Activated T-helper 1 cell treated with anti-CD3 and anti-CD28 coated beads, Interleukin-2, amount 50 U/mL, for 16 hours (primary cell): ENCODE data around the gene RNF175.

Experiments
- DNase-seq, 2 donors: peaks; one replicate each; pipeline ENCODE4 v3.0.0-alpha.2; 2020; ENCODE audit warnings: low read depth in 1 of 2, low spot score in 1 of 2

Gene RNF175

DNA sequence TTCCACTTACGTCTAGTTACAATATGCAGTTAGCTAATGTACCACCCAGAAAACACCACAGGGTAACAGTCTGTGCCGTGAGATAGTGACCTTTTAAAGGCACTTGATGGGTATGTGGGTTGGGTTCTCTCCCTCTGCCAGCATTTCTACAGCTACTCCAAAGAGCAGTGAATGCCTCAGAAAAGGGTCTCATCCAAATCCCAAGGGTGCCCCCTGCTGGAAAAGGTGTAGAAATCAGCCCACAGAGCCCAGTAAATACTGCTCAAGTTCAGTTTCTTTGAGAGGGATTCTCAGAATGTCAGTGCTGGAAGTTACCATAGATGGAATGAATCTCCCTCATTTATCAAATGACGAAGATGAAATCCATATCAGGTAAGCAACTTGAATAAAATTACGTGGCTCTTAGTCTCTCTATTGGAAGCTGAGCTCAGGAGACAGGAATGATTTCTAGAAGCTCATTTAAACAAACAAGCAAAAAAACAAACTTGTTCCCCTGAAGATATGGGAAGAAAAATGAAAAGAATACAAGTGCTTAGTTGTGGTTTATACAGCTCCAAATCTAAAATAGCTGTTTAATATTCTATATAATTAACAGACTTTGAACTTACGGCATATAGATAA is 9.5 kb downstream of the RNF175 start:
- peak in 1 of 2 donors; percentile 26 for DNase-seq

DNA sequence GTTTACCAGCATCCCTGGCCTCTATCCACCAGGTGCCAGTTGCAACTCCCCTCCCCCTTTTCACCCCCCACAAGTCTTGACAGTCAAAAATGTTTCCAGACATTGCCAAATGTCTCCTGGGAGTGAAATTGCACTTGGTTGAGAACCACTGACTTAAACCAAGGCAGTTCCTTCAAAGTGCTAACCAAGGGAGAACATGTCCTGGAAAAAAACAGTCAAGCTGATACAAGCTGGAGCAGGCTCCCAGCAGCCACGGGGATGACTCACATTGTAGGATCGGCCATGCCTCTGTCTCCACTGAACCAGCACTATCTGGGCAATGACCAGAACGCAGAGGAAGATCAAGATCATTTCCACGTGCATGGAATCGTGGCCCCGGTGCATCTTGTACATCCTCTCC is 11.4 kb downstream of the RNF175 start:
- DNase-seq = no peak

GRCh38 chr4:153747406-153747955 is 12.3 kb downstream of the RNF175 start:
- no peak for DNase-seq

- no peak for DNase-seq
Observed at GRCh38 chr4:153745651-153746050, 14.2 kb downstream of the RNF175 start.

- DNase-seq = no peak
Observed at GRCh38 chr4:153741541-153741940, 18.3 kb downstream of the RNF175 start.

DNA sequence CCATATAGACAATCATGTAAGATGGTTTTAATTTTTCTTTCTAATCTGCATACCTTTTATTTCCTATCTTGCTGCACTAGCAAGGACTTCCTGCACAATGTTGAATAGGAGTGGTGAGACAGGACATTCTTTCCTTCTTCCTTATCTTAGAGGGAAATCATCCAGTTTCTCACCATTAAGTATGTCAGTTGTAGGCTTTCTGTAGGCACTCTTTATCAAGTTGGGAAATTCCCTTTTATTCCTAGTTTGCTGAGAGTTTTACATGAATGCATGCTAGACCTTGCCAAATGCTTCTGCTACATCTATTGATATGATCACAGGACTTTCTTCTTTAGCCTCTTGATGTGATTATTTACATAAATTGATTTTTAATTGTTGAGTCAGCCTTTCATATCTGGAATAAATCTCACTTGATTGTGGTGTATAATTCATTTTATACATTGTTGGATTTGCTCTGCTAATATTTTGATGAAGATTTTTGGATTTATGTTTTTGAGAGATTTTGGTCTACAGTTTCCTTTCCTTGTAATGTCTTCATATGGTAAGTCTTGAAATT is 23.8 kb downstream of the RNF175 start:
- DNase-seq = no peak

DNA sequence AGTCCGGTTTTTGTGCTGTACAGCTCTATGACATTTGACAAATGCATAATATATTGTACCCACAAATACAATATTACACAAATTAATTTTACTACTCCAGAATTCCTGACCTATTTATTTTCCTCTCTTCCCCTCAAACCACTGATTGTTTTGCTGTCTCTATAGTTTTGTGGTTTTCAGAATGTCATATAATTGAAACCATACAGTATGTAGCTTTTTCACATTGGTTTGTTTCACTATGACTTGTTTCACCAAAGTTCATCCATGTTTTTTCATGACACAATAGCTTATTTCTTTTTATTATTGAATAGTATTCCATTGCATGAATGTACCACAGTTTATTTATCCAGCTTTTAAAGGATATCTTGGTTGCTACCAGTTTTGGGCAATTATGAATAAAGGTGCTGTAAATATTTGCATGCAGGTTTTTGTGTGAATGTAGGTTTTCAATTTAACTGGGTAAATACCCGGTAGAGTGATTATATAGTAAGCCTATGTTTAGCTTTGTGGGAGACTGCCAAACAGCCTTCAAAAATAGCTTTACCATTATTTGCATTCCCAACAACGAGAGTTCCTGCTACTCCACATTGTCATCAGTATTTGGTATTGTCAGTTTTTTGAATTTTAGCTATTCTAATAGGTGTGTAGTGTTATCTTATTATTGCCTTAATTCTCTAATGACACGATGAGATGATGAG is 25.9 kb downstream of the RNF175 start:
- DNase-seq = no peak

DNA sequence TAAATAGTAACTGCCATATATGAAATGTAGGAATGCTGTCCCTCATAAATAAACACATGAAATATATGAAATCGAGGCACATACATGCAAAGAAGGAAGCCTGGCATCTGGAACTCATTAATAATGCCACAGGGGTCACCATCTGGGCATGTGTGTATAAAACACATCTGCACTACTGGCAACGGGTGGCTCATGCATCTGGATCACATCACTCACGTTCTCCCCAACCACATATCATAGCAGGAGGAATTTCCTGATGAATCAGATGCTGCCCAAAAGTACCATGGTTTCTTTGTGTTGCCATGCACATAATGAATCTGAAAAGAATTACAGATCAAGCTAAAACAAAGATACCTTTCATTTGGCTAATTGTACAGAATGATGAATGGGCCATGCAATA is 28.6 kb downstream of the RNF175 start:
- DNase-seq = no peak

DNA sequence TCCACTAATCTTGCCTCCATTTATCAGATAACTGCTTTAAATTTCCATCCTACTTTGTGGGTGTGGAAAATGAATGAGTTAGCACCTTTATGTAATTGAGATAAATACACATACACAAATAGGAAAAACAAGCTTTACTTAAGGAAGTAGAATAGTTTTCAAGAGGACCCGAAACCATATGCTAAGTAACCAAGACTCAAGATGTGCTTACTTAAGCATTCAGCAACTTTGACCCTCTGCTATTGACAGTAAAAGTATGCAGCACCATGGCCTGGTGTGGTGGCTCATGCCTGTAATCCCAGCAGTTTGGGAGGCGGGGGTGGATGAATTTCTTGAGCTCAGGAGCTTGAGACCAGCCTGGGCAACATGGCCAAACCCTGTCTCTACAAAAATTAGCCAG is 29.9 kb downstream of the RNF175 start:
- no peak for DNase-seq

DNA sequence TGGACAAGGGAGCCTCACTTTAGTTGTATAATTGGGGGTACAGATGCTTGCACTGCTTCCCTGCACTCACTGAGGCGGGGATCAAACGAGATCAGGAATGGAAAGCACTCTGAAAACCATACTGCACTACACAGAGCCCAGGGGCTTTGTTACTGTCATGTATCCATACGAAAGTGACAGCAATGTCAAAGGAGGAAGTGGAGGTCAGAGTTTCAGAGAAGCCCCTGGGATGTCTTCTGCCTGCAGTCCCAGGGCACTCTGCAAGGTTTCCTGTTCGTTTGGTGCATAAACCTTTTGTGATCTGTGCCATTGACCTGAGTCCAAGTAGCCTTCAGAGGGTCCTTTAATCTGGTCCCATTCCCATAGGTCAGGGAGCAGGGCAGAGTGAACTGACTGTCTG is 31.2 kb downstream of the RNF175 start:
- no peak for DNase-seq

GRCh38 chr4:153728151-153728550 is 31.7 kb downstream of the RNF175 start:
- DNase-seq = no peak

GRCh38 chr4:153725831-153726154 is 34.0 kb downstream of the RNF175 start:
- no peak for DNase-seq

DNA sequence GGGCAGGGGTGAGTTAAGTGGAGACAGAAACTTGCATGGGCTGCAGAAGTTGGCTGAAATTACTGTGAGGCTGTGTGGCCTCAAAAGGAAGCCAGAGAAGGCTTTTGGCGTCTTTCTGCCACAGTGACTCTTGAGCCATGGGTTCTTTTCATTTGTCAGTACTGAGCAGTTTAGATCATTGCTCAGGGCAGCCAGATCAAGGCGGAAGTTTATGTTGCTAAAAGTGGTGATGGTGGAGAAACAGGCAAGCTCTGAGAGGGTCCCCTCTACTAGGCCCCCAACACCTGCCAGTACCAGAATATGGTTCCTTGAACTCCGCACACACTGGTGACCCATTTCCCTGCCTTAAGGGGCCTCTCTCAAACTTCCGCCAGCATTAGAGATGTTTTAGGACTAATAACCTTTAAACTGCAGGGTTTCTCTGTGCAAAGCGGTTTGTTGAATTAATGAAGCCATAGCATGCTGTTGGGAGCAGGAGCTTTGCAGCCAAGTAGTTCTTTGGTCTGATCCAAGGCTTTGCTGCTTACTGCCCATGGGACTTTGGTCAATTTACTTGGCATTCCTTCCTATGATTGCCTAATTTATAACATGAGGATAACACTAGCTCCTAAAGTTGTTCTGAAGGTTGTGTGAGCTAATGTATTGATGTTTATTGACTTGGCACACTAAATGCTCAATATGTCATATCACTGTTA is 34.5 kb downstream of the RNF175 start:
- no peak for DNase-seq

DNA sequence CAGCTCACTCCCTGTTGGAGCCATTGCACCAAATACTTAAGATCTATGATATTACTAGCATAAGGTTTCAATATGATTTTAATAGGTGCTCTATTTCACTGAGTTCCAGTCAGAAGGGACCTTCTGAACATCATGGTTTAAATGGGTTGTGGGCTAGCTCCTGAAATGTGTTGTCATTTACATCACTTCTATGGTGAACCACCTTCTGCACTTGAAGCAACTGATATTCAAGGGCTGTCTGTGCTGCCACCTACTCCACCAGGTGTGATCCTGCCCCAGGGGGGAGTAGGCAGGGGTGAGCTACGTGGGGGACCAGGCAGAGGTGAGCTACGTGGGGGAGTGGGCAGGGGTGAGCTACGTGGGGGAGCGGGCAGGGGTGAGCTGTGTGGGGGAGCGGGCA is 35.2 kb downstream of the RNF175 start:
- DNase-seq = no peak

DNA sequence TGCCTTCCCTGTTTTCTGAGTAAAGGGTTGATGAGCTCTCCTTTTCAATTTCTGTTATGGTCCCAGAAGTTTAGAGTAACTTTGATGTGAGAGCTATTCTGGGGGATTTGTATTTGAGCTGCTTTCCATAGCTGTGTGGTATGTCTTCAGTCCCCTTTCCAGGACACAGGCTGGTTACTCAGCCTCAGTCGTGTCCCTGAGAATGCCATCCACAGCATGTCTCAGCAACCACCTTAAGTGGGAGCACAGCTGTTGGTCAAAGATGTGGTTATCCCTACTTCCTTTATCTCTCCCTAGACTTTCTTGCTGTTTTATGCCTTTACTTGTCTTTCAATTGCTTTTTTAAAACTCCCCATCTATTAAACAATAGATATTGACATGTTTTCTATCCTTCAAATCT is 37.8 kb downstream of the RNF175 start:
- no peak for DNase-seq

DNA sequence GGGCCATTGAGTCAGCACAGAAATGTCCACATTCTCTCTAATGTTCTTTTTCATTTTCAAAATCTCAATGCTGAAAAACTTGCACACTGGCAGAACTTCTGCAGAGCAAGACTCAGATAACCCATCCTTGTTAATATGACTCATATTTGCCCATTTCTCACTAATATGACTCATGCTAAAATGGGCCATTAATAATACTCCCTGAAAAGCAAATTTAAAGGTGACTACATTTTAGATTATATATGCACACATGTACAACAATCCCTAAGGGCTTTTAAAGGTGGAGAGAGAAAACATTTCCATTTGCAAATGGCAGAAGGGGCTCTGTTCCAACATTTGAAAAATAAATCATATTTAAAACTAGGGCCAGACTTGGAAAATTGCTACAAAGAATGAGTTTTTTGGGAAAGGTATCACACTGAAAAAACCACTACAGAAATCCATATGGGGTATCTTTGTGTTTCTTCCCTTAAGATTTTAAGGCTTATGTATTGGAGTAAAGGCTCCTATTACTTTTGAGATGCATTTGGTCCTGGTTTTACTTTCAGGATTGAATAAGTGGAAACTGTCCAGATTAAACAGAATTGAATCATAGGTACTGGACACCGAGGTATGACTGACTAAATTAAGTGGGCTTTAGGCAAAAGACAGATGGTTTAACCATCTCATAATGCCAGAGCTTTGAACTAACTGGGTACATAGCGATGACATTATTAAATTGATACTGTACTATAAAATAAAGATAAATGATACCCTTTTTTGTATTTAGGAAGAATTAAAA is 45.8 kb downstream of the RNF175 start:
- DNase-seq = no peak

DNA sequence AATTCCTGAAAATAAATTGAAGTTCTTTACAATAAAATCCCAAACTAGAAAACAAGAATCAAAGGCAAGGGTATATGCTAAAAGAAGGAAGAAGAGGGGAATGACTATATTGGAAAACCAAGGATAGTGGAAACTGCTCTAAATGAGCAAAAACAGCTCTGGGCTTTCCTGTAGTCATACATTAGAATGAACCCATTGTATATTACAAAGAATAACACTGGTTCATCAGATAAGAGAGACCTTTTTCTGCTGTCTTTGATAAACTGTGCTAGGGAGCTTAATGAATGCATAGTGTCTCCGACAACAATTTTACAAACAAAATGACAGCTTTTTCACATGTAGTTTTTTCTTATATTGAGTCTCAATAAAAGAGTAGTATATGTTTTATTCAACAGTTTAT is 49.1 kb downstream of the RNF175 start:
- no peak for DNase-seq

DNA sequence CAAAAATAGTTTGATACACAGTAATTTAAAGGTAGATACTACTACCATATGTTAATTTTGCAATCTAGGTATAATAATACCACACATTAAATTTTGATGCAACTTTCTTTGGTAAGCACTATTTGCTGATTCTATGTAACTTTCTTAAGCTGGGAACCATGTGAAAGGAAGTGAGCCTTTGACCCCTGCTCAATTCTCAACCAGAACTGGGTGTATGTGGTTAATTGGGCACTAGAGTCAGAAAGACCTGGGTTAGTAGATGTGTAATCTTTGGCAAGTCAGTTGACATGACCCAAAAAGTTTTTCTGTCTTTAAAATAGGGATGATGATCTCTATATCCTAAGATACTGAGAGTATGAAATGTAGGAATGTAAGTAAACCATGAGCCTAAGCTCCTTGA is 53.3 kb downstream of the RNF175 start:
- no peak for DNase-seq

DNA sequence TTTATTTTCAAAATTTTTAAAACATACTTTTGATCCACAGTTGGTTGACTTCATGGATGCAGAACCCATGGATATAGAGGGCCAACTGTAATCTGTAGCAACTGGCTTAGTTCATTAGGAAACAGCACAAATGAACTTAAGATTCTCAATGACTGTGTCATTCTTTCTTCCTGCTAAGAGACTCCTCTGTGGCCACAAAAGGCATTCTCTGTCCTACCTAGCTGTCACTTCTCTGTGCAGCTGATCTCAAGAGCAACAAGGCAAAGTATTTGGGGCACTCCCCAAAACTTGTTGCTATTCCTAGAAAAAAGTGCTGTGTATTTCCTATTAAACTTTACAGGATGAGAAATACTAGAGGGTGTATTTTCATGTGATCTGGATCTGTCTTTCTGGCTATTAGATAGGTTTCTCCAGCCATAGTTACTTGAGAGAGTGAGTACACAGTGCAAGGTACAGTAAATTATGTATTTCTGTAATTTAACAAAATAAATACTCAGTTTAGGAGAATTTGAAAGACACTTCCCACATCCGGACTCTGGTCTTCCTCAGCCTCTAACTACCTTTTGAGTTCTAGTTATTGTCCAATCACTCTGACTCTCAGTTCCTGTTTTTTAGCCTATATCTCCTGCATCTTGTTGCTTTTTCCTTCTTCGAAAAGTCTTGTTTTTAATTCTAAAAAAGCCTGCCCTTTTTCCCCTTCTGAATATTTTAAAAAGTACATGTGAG is 53.9 kb downstream of the RNF175 start:
- no peak for DNase-seq

DNA sequence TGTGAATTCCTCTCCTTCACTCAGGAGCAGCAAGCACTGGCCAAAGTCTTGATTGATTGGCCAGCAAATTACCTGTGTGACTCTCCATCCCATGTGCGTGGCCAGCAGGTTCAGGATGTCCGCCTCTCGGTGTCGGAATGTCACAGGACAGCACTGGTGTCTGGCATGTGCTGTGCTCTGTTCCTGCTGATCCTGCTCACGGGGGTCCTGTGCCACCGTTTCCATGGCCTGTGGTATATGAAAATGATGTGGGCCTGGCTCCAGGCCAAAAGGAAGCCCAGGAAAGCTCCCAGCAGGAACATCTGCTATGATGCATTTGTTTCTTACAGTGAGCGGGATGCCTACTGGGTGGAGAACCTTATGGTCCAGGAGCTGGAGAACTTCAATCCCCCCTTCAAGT is 55.3 kb downstream of the RNF175 start:
- no peak for DNase-seq

- no peak for DNase-seq
Observed at GRCh38 chr4:153684971-153685371, 74.9 kb downstream of the RNF175 start.
